EL (cell line): Measurements from ENCODE around the gene NIT1.

Experiments
- DNase-seq: peaks from one replicate; pipeline ENCODE4 v3.0.0-alpha.2; 2016

NIT1 gene

DNA sequence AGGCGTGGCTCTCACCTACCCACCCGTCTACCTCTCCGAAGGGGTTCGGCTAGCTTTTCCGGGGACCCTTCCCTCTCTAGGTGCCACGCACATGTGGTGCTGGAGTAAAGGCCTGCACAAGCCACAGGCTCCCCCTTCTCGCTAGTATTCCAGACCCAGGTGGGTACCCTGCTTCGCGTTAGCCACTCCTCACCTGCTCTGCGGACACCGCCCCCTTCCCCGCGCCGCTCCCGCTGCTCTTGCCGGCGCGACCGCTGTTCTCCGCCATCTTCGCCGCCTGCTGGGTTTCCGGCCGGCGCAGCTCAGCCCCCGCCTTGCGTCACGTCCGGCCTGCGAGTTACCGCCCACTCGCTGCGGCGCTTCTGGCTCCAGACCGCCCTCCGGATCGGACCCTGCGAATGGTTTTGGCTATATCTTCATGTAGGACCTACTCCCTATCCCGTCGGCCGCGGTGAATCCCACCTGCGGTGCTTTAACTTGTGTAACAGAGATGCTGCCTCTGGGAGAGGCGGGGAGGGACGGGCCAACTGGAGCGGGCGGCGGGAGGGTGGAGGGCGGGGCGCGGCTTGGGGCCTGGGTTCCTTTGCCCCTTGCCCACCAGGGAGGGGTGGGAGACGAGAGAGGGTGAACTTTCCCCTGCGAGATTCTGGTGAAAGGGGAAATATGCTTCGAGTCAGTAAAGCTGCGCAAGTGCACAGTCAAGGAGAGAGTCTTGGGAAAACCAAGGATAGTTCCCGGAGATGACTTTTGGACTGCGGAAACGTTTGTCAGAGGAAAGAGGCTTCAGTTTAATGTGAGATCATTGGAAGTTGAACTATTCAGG is at the start of gene NIT1, which contains the start of gene PFDN2:
TSS of gene NIT1 (plus strand) at position 347 of the 823 bp plus-strand sequence. CDS start at position 419, 72 bp downstream.
TSS of gene PFDN2 (minus strand) at position 279 of the 823 bp plus-strand sequence. CDS start at position 268, 11 bp downstream.
- DNase-seq: peak; percentile 86

- DNase-seq: peak; percentile 20
Observed at GRCh38 chr1:161068306-161069234, 49.3 kb upstream of the NIT1 start.

DNA sequence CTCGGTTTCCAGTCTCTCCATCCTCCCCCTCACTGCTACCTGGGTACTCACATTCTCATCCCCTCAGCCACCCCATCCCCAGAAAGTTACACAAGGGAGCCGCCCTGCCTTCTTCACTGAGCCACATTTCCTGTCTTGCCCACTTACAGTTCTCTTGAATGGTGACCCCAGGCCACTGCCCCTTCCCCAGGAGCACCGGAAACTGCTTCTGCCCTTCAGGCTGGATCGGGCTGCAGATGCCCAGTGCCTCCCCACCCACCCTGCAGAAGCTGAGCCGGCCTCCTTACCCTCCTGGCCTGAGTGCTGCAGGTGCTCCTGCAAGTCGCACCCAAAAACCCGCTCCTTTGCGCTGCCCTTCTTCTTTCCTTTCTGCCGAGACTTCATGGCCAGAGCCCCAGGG is 48.7 kb upstream of the NIT1 start:
- DNase-seq: no peak

DNA sequence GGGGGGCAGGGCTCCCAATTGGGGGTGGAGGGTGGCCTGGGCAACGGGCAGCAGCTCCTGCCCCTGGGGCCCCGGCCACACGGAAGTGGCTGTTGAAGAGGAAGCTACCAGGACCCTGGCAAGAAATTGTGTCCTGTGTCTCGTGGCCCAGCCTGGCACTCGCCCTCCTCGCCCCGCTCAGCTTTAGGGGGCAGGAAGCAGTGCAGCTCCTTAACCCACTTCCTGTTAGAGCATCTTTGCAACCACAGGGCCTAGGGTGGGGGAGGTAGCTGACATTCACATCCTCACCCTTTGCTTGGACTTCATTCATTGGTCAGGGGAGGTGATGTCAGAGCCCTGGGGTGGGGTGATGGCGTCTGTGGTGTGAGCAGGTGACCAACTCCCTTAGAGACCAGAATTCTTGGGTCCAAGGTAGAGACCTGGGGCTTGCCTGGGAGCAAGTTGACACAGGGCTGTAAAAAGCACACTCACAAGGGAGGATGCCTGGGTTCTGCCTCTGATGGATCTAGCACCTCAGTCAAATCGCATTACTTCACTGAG is 48.1 kb upstream of the NIT1 start, which contains the start of gene ARHGAP30:
TSS of gene ARHGAP30 (minus strand) at position 161 of the 540 bp plus-strand sequence. CDS start 267 bp downstream, outside the sequence.
- DNase-seq: no peak

DNA sequence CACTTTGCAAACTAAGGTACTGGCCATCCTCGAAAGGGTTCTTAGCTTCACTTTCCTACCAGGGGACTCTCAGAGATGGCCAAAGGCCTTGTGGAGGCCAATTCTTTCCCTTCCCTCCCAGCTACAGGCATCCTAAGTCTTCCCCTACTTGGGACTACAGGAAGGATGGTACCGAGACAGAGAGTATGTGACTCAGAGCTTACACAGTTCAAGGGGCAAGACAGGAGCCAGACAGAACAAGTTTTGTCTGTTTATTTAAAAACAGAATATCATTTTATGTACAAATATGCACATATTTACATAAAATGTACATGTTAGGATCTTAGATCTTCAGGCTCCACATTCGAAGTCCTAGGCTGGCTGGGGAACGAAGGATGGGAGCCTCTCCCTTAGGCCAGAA is 47.1 kb upstream of the NIT1 start:
- no peak for DNase-seq

- peak; percentile 36 for DNase-seq
Observed at GRCh38 chr1:161071886-161072371, 46.0 kb upstream of the NIT1 start.

- no peak for DNase-seq
Observed at GRCh38 chr1:161072751-161073449, 45.0 kb upstream of the NIT1 start.

DNA sequence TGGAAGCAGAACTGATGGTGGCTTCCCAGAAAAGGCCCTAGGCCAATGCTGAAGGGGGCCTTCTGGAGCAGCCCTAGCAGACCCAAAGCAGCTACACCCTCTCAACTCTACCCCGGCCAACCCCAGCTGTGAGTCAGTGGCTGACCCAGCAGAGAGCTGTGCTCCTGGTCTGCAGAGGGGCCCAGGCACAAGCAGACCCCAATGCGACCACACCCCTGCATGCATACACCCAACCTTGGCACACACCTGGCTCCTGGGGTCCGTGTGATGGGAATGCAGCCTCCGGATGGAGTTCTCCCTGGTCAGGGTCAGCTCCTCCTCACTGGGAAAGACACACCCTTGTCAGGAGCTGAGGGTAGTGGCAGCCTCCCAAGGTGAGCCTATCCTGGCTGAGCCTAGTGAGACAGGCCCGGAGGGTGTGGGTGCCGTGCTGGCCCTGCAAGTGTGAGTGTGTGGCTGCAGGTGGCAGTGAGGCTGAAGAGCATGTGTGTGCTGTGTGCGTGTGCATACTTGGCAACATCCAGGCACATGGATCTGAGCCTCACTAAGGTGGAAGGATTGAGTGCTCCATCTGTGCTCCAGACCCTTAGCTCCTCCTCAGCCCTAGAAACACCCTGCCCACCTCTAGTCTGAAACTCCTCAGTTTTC is 44.3 kb upstream of the NIT1 start:
- DNase-seq: no peak

DNA sequence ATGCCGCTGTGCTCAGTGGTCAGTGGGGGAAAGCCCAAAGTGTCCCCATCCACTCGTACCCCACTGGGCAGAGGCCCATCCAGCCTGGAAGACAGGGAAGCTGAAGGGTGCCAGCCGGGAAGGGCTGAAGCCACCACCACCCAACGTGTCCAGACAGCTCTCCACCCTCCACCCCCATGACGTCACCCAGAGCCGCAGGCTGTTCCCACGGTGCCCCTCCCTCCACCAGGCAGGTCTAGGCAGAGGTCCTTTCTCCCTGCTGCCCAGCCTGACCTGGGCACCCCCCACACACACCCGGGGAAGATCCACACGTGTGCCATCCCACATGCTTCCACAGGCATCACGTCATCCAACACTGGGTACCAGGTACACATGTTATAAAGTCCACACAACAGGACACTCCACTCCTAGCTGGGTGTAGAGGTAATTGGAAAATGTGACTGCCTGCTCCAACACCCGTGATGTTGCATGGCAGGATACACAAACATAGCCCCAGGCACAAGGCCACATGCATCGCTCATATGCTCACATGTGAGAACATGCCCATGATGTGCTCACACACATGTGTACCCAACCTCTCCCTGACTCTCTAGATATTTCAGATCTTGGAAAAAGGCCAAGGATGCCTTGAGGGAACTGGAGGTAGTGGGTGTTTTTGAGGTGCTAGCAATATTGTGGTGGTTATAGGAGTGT is 43.1 kb upstream of the NIT1 start:
- no peak for DNase-seq

GRCh38 chr1:161076410-161076809 is 41.5 kb upstream of the NIT1 start:
- DNase-seq: no peak

GRCh38 chr1:161077426-161077825 is 40.5 kb upstream of the NIT1 start:
- no peak for DNase-seq

GRCh38 chr1:161079436-161080110 is 38.3 kb upstream of the NIT1 start:
- no peak for DNase-seq

GRCh38 chr1:161080441-161081405 is 37.2 kb upstream of the NIT1 start:
- DNase-seq: peak; percentile 49

- no peak for DNase-seq
Observed at GRCh38 chr1:161081519-161081918, 36.4 kb upstream of the NIT1 start.

GRCh38 chr1:161082483-161082882 is 35.4 kb upstream of the NIT1 start:
- no peak for DNase-seq

DNA sequence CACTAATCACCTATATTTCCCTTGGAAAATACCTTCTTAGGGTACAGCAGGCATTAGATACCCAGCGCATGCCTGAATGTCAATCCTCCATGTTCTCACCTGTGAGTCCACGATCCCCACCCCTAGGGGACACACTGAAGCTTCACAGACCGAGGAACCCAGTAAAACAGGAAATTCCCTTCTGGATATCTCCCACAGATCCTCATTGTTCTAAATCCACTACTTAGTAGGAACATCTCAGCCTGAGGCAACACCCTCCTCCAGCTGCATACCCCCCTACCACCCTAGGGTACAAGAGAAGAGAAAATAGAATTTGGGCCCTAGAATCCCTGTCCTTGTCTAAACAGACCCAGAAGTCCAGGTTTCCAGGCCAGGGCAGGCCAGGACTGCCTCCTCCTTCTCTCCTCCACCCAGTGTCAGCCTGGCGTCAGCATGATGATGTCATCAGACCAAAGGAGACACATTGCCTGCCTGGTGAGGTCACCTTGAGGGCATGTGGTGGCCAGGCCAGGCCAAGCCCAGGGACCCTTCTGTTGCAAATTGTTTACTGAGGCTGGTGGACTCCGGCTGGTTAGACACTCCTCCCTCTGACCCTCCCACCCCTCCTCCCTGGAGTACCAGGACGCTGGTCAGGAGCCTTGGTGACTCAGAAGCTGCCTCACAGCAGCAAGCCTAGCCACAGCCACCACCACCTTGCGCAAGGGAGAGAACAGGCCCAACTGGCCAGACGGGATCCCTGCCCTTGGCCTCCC is 34.7 kb upstream of the NIT1 start:
- peak; percentile 94 for DNase-seq

DNA sequence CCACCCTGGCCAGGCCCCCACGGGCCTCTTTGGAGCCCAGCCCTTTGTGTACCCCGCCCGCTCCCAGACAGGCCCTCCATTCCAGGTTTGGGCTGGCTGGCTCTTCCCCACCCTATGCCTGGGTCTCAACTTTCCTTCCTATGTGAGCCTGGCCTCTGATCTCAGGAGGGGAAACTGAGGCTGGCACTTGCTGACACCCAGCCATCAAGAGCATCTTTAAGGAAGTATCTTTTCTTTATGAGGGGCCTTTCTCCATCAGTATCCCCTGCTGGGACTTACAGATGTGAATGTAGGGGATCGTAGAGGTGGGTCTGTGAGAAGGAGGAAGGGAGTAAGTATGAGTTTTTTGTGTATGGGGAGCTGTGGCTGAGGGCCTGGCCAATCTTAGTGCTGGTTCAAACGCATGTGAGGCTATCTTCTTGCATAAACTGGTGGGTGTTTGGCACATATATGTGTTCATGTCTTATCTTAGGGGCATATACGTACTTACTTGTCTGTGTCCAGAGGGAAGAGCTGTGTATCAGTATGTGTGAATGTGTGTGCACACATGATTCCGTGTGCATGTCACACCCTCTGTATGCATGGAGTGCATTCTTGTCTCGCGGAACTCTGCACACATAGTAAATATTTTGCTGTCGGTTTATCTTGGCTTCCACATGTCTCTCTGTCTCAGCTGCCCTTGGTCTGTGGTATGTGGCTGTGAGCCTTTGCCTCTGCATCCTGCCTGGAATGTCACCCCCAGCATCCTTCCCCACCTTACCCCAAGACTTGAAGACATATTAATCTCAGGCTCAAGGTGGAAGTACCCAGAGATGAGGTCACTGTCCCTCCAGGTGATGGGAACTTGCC is 33.9 kb upstream of the NIT1 start:
- no peak for DNase-seq

GRCh38 chr1:161084597-161084988 is 33.3 kb upstream of the NIT1 start:
- DNase-seq: no peak
